ENCODE measurements around the gene CCDC17. TPM values are rescaled to one million over a fixed set of nuclear protein-coding genes. Genes with fewer than 3 reads are reported as not detected.

The CCDC17 gene
- total RNA-seq, 4 donors from 2014 or later, result 3.5 to 5.3 (median 3.8) TPM

DNA sequence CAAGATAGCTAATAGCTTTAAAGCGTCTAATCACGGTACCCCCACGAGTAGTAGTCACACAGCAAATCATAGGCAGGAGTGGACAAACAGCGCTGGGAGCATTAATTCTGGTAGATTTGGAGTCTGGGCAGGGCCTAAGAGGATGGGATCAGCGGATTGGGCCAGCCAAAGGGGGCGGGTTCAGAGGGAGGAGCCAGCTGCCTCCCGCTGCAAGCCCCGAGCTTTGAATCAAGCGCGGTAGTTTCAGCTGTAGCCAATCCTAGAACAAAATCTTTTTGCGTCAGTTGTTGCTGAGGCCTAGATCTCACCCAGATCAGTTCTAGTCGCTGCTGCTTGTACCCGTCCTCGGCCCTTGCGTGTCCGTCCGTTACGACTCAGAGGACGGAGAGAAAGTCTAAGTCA, 40.6 kb downstream of the CCDC17 start:
- Histone ChIP-seq H3K4me1 (peaks cover 15 to 17% of the 10 kb centered on the region in 2 donors), H3K27ac (peak overlapping the region; percentile 74 to 94 (median 77)), H3K27me3 (no peaks in the 10 kb centered on the region), H3K36me3 (no peaks in the 10 kb centered on the region), H3K9me3 (no peaks in the 10 kb centered on the region), H3K4me3 (replicated peaks in 1 of 3) (peak overlapping the region; percentile 49 to 99 (median 98))
- peak; percentile 96 to 97 for DNase-seq
- TF ChIP-seq POLR2A (IDR thresholded peaks at IDR 0.05), result no peak
- TF ChIP-seq, protein P1, sequence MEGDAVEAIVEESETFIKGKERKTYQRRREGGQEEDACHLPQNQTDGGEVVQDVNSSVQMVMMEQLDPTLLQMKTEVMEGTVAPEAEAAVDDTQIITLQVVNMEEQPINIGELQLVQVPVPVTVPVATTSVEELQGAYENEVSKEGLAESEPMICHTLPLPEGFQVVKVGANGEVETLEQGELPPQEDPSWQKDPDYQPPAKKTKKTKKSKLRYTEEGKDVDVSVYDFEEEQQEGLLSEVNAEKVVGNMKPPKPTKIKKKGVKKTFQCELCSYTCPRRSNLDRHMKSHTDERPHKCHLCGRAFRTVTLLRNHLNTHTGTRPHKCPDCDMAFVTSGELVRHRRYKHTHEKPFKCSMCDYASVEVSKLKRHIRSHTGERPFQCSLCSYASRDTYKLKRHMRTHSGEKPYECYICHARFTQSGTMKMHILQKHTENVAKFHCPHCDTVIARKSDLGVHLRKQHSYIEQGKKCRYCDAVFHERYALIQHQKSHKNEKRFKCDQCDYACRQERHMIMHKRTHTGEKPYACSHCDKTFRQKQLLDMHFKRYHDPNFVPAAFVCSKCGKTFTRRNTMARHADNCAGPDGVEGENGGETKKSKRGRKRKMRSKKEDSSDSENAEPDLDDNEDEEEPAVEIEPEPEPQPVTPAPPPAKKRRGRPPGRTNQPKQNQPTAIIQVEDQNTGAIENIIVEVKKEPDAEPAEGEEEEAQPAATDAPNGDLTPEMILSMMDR (IDR thresholded peaks at IDR 0.05), result no peak
- 0 to 1% methylated on average over 19 of the region's 19 CpGs for WGBS, 2 donors
- intact Hi-C loops (cut with DNase I), result no loop called here

DNA sequence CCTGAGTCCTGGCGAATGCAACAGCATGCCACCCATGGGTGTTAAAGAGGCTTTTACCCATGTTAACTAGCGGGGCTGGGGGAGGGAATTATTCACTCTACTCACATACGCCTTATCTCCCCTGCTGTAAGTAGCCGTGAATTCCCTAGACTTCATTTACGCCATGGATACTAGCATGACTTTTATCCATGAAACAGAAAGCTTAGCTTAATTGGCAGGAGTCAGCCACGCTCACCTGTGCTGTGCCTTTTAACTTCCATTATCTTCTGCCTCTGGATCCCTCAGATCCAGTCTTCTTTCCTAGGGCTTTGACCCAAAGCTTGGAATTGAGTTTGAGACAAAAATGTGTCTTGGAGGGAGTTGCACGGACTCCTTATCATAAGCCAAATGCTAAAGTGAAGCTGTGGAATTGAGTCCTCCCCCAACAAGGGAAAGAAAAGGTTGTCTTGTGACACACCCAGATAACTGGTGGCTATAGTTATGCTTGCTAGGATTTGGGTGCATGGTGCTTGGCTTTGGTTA, 49.7 kb downstream of the CCDC17 start:
- H3K27me3 ChIP-seq, result no peaks in the 10 kb centered on the region
- no peak overlapping the region for H3K4me3 ChIP-seq (replicated peaks in 1 of 3)
- 91 to 98% methylated on average over 7 of the region's 7 CpGs for WGBS, 2 donors
- H3K9me3 ChIP-seq, result no peaks in the 10 kb centered on the region
- TF ChIP-seq POLR2A (IDR thresholded peaks at IDR 0.05), result no peak
- TF ChIP-seq, protein P1 (IDR thresholded peaks at IDR 0.05), result no peak
- H3K27ac ChIP-seq, result no peak overlapping the region
- H3K4me1 ChIP-seq, result no peaks in the 10 kb centered on the region
- H3K36me3 ChIP-seq, result peaks cover 1 to 3% of the 10 kb centered on the region in 2 donors
- no peak for DNase-seq
- intact Hi-C loops (cut with DNase I), result loop anchor here (5.0 kb wide), 1 partner anchor 217 kb away; no protein-coding TSS in a partner anchor

DNA sequence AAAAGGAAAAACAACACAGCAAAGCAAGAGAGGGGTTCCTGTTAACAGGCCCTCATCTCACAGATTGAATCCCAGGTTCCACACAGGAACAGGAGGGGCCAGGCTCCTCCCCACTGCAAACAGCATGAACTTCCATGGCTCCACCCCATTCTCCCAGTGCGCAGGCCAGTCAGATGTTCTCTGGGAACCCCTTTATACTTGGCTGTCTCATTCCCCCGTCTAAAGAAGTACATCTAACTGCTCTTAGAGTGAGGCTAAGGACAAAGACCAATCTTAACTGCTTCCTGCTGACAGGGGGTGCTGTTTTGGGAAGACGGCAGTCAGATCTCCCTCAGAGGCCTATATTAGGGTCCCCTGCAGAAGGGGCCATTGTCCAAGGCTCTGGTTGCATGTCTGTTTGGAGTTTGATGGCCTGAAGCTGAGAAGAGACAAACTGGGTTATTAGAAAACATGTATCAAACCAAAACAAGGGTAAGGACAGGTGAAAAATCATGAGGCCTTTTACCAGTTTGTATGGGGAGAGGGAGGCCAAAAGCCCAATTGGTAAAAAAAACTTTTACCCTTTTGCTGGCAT, 50.5 kb downstream of the CCDC17 start:
- no peaks in the 10 kb centered on the region for H3K4me1 ChIP-seq
- no peak overlapping the region for H3K4me3 ChIP-seq (replicated peaks in 1 of 3)
- WGBS, 2 donors, result 69 to 72% methylated on average over 3 of the region's 3 CpGs
- H3K27ac ChIP-seq, result no peak overlapping the region
- intact Hi-C loops (cut with DNase I), result loop anchor here (5.0 kb wide), 1 partner anchor 216 kb away; no protein-coding TSS in a partner anchor
- no peak for DNase-seq
- H3K27me3 ChIP-seq, result no peaks in the 10 kb centered on the region
- H3K9me3 ChIP-seq, result no peaks in the 10 kb centered on the region
- TF ChIP-seq POLR2A (IDR thresholded peaks at IDR 0.05), result no peak
- TF ChIP-seq, protein P1 (IDR thresholded peaks at IDR 0.05), result no peak
- peaks cover 8 to 9% of the 10 kb centered on the region in 2 donors for H3K36me3 ChIP-seq

DNA sequence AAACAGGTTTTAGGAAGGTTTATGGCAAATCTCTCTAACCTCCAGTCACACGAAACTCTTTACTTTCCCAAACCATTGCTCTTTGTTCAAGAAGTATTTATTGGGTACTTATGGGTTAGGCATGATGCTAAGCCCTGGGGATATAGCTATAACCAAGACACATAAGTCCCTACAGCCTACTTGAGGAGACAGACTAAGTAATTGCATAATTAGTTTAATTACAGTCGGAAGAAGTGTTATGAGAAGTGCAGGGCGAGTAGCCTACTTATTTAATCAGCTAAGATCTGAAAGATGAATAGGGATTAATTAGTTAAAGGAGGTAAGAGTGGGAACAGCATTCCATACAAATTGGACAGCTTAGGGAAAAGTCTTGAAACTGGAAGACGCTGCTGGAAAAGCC, 53.2 kb downstream of the CCDC17 start:
- Histone ChIP-seq H3K36me3 (peaks cover 19 to 26% of the 10 kb centered on the region in 2 donors), H3K4me1 (no peaks in the 10 kb centered on the region), H3K9me3 (no peaks in the 10 kb centered on the region), H3K4me3 (replicated peaks in 1 of 3) (no peak overlapping the region), H3K27me3 (no peaks in the 10 kb centered on the region), H3K27ac (no peak overlapping the region)
- TF ChIP-seq POLR2A (IDR thresholded peaks at IDR 0.05), result no peak
- TF ChIP-seq, protein P1 (IDR thresholded peaks at IDR 0.05), result no peak
- DNase-seq, result no peak
- intact Hi-C loops (cut with DNase I), result loop anchor here (5.0 kb wide), 1 partner anchor 213 kb away; no protein-coding TSS in a partner anchor
- 95% methylated on average over 4 of the region's 4 CpGs for WGBS, 2 donors

Small RNAs within 50 kb of the gene (small RNA-seq; reads per million reads assigned to genes)
- gene AL355480.1 (not detected), gene AL355480.2 (not detected), gene AL355480.3 (not detected), gene AL355480.4 (not detected)

Other genes starting within 250 kb of the CCDC17 start
- 1 to 10 TPM; 4.8 to 5.7 (median 5.5) TPM for gene TESK2, start 132.9 kb downstream of the CCDC17 start, total RNA-seq
- gene CCDC163, start 124.0 kb downstream of the CCDC17 start, total RNA-seq, result 1 to 10 TPM in 2 of 4 donors, under 1 TPM in 2; 0.40 to 1.7 (median 1.0) TPM
- gene MMACHC, start 123.8 kb downstream of the CCDC17 start, total RNA-seq, result 1 to 10 TPM; 1.3 to 5.9 (median 5.0) TPM
- 1,000 to 10,000 TPM in 2 of 4 donors, 100 to 1,000 TPM in 2; 872 to 1,202 (median 1,015) TPM for gene PRDX1, start 102.2 kb downstream of the CCDC17 start, total RNA-seq
- gene AKR1A1, start 73.2 kb downstream of the CCDC17 start, total RNA-seq, result 100 to 1,000 TPM in 3 of 4 donors, 10 to 100 TPM in 1; 67.5 to 143 (median 127) TPM
- gene NASP, start 40.0 kb downstream of the CCDC17 start, total RNA-seq, result 10 to 100 TPM; 45.8 to 98.3 (median 75.1) TPM
- 100 to 1,000 TPM; 146 to 220 (median 176) TPM for gene GPBP1L1, start 62.5 kb upstream of the CCDC17 start, total RNA-seq
- 10 to 100 TPM; 15.7 to 30.9 (median 25.7) TPM for gene TMEM69, start 64.1 kb upstream of the CCDC17 start, total RNA-seq
- gene IPP, start 126.6 kb upstream of the CCDC17 start, total RNA-seq, result 10 to 100 TPM; 14.9 to 20.1 (median 17.8) TPM
- gene MAST2, start 179.6 kb upstream of the CCDC17 start, total RNA-seq, result 10 to 100 TPM; 18.8 to 22.2 (median 20.2) TPM

Measured in thyroid gland (tissue), 4 donors.